NCI-H1436 treated with DMSO at 0.1 percent for 48 hours (cell line): ENCODE results near the gene ITPRID1.

ENCODE experiments used
- DNase-seq: peaks from one replicate; lab custom pipeline; 2025; lab: John Stamatoyannopoulos, UW

The ITPRID1 gene

DNA sequence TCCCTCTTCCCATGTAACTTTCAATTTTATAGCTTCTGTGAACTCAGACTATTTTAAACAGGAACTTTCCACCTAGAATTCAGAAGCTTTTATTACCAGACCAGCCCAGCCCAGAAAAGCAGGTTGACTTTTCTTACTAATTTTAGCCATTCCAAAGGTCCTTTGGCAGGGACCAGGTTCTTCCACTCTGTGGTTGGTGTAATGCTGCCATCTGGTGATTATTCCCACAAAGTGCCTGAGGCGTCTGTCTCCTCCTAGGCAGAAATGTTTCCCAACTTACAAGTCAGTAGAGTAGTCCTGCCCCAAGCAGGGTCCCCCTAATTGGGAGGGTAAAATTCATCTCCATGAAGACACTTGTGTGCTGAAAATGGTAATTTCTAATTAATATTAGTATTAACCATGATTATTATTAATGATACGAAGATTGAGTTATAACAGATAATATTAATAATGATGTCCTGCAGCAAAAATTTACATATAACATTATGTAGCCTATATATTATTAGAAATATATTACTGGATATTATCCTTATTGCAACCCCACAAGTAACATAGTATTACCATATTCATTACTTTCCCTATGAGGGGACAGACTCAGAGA is 120.1 kb downstream of the ITPRID1 start:
- peak; percentile 20 for DNase-seq

DNA sequence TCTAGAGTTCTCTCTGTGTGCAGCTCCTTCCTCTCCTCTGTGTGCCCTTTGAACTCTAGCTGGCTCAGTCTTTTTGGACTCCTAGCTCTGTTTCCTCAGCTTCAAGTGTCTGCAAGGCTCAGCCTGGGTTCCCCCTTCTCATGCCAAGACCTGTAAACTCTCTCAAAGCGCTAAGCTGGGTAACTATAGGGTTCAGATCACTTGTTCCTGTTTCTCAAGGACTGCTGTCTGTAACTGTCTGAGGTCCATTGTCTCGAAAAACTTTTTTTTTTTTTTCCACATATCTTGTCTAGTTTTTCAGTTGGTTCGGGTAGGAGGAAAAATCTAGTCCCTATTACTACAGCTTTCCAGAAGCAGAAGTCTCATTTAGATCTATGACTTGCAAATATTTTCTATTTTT is 126.5 kb downstream of the ITPRID1 start:
- no peak for DNase-seq

DNA sequence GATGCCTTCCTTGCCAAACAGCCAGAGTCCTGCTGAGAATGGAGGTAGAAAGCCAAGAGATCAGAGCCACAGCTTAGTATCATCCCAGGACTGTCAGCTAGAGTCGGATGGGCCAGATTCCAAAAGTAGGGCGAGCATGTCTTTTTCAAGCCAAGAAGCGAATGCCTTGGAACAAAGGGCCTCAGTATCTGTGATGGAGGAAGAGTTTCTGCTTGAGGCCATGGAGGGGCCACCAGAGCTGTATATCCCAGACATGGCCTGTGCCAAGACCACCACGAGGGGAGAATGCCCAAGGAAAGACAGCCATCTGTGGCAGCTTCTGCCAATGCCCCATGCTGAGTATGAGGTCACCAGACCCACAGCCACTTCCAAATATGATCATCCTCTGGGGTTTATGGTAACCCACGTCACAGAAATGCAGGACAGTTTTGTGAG is 128.8 kb downstream of the ITPRID1 start:
- DNase-seq, result no peak

DNA sequence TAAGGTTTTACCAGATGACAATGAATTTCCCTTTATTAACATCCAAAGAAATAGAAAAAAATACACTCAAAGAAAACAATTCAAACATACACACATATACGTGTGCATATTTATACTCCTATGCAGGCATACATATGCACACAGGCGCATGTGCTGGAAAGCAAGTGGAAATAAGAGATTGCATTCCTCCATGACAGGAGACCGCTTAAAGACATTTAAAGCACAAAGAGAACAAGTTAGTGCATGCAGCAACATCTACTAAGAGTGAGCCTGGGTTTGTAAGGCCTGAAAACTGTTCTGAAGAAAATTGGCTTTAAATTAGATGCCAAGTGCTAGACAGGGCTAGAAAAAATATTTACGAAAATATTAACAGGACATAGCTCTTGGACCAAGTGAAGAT is 133.1 kb downstream of the ITPRID1 start:
- no peak for DNase-seq

DNA sequence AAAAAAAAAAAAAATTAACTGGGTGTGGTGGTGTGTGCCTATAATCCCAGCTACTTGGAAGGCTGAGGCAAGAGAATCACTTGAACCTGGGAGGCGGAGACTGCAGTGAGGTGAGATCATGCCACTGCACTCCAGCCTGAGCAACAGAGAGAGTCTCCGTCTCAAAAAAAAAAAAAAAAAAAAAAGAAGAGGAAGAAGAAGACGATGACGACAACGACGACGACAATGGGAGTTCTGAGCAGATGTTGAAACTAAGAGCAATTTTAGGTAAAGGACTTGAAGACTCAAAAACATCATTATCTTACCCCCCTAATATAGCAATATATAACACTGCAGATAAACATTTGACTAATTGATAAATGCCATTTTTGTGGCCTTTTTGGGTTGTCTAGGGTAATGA is 133.6 kb downstream of the ITPRID1 start:
- DNase-seq, result no peak

DNA sequence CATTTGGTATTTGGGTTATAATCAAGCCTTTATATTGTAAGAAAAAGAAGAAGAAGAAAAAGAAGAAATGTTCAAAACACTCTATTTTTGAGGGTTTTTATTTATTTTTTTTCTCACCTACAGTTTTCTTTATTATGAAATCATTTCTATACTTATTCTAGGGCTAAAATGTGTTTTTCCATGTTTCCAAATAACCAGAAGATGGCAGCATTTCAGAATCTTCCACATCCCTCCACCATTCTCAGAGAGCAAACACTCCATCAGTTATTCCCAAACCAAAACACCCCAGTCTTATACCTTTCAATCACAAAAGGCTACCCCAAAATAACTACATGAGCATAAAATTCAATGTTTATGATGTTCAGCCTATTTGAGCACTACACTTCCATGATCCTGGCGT is 134.4 kb downstream of the ITPRID1 start:
- no peak for DNase-seq

DNA sequence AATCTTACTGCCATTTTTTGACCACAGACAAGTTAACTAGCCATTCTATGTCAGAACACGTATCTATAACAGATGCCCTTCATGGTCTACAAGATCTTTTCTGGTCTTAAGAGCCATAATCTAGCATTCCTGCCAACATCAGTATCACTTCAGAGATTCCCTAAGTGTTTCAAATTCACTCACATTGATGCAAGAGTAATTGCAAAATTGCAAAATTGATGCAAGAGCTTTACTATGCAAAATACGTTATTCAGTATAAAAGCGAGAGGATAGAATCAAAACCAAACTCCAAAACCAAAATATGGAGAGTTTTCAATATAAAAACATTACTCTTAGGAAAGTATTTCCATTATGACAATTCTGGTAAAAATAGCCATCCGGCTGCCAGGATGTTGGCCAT is 135.0 kb downstream of the ITPRID1 start:
- no peak for DNase-seq

DNA sequence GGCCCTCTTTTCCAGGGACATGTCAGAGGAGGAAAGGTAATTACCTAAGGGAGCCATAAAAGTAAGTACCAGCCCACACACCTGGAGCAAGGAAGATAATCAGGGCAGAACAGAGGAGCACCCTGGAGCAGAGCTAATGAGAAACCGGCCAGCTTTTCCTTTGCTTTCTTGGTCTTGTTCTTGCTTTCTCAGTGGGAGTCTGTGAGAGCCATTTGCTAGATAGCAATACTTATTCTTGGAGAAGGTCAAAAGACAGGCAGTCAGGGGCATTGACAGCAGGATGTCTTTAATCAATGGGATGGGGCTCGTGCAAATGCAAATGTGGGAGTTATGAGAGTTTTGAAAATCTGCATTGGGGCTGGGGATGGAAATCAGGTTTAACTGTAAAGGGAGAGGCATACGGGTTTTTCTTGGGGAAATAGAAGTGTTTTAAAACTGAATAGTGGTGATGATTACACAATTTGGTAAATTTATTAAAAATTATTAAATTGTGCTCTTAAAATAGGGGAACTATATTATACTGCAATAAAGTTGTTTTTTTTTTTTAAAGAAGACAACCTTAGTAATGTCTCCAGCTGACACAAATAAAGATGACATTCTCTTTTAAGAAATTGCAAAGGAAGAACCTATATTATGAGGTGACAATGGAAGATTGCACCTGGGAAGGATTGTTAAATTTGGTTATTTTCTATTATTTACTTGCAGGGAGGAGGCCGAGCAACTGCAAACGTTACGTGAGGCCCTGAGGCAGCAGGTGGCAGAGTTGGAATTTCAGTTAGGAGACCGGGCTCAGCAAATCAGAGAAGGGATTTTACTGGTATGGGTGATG is 137.6 kb downstream of the ITPRID1 start:
- DNase-seq, result no peak

DNA sequence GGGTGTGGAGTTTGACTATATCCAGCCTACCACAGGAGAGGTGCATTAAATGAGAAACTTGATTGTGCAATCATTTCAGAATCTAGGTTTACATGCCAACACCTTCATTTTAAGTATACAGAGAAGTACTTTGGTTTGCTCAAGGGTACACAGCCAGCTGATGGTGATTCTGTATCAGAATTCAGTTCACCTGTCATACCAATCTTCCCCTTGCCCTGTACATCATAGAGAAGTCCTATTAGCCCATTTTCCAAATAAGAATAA is 138.1 kb downstream of the ITPRID1 start:
- DNase-seq, result no peak

DNA sequence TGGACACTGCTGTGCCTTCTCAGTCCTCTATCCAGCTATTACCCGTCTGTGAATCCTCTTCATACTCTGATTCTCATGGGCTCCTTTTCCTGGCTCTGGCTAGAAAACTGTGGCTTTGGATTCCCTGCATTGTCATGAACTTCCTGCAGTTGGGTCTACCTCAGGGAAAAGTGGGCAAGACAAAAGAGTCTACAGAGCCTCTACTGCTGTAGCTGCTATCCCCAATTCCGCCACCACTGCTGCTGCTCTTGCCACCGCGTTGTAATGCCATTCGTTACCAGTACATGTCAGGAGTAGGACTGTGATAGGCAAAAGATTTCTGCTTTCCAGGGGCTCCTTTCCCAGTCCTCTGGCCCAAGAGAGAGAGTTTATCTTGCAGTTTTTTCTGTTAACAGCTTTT is 149.2 kb downstream of the ITPRID1 start:
- no peak for DNase-seq

DNA sequence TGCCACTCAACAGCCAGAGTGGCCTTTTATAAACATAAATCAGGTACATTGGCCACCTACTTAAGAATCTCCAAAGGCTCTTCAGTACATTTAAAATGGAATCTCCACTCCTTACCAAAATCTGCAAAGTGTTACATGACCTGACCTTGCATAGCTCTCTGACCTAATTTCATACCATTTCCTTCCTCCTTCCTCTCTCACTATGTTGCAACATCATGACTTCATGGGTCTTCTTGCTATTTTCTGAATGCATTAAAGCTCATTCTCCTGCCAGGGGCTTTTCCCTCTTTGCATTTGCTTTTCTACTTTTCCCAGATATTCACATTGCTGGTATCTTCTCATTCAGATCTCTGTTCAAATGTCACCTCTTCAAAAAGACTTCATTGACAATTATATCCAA is 151.0 kb downstream of the ITPRID1 start:
- no peak for DNase-seq

DNA sequence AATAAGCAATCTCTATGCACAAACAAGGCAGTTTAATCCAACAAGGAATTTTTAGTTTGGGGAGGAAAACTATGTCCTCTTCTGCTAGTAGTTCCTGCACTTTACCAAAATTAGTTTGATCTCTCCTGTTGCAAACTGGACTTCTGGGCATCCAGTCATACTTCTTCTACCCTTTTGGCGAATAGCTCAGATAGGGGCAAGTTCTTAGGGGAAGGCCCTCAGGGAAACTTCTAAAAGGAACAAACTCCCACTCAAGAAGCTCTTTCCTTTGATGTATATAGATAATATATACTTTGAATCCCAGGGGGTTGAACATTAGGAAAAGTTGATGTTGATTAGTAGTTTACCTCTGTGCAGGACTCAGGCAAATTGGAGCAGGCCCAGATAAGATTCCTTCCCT is 151.7 kb downstream of the ITPRID1 start:
- DNase-seq, result no peak

DNA sequence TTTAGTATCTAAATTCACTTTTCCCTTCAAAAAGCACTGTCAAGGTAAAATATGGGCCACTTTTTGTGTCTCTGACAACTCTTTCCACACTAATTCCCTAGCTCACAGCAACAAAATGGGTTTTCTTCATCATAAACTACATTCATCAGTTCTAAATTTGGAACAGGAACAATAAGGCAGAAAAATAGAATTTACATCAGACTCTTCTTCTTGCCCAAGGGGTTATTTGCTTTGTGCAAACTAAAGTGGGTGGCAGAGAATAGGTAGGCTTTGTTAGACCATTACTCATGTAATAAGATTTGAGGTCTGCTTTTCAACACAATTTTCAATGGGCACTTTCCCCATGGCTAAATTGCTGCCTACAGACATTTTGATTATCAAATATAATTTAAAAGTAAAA is 155.6 kb downstream of the ITPRID1 start:
- DNase-seq, result no peak

DNA sequence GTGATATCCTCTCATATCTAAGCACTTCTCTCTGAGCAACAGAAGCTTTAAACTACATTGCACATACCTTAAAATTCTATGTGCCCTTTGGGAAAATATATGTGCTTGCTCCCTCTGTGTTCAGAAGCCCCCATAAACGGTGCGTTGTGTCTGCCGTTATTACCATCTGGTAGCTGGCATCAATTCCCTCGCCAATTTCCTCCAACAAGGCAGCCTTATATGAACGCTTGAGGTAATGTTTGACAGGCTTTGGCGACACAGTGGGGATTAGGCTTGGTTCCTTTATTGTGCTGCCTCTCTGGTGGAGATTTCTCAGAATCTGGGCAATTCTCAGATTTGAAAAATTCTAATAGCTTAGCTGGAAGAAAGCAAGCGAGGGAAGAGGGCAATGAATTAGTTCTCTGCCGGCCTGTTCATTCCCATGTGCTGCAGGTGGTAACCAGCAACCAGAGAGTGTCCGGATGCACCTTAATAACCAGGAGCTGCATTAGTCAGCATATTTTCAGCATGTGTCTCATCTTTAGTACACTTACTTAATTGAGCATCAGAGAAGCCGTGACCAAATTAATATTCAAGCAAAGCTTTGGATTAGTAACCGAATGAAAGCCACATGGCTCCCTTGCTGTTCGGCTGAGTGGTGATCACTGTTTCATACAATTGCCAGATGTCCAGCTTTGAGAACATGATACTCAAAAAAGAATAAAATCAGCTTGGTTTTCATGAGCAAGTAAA is 165.8 kb downstream of the ITPRID1 start:
- DNase-seq, result no peak

DNA sequence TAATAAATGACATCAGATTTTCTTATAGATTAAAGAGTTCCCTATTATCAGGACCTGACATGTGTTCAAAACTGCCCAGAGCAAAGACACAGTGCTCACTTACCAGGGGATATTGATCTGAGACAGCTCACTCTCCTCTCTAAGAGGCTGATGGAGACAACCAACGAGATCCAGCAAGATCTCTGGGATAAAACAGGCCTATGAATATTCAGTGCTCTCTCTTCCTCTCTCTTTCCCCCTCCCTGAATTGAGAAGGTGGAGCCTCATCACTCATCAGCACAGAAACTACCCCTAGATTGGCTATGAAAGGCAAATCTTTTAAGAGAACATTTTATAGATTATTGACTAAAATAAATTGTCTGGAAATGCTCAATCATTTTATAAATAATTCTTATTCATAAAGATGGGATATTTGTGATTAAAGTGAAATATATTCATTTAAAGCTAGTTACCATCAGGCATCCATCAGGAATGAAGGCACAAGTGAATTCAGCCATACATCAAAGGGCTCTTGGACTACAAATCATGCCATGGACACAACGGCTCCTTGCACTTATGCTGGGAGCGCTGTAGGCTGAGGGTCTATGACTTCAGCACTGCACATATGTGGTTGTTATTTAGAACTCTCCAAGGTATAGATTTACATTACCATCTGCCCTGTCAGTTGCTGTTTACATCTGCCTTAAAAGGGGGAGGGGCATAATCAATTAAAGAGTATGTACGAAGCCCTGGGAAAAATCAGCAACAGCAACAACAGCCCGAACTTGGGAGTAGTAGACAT is 169.7 kb downstream of the ITPRID1 start:
- DNase-seq, result no peak

DNA sequence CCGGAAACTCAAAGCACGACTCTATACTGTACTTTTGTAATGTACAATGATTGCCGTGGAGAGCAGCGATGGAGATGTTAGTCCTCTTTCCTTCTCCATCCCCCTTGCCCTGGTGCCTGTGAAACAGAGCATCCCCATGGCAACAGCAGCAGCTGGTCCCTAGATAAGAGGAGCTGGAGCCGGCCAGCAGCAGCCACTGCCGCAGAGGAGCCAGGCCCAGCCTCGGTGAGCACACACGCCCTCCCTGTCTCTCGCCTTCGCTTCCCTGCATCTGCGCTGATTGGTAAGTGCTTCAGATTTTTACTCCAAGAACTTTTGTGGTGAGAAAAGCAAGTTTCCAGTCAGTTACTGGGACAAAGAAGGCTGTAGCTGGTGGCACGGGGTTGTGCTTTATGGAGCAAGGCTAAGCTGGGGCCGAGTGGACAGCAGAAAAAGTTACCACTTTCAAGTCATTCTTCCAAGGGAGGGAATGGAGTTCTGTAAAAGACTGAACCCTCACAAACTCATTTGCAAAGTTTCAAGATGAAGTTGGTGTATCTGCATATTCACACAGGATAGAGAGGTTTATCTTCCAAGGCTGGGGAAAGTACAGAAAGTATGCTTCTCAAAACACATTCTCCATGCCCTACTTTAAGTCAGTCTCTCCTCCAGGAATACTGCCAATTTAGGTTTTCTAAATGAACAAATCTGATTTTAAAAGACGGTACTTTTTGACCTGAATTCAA is 173.3 kb downstream of the ITPRID1 start, which contains the start of gene PPP1R17:
PPP1R17 (plus strand) TSS at position 192 of the 725 bp plus-strand sequence. CDS start 5,227 bp downstream, outside the sequence.
- no peak for DNase-seq

DNA sequence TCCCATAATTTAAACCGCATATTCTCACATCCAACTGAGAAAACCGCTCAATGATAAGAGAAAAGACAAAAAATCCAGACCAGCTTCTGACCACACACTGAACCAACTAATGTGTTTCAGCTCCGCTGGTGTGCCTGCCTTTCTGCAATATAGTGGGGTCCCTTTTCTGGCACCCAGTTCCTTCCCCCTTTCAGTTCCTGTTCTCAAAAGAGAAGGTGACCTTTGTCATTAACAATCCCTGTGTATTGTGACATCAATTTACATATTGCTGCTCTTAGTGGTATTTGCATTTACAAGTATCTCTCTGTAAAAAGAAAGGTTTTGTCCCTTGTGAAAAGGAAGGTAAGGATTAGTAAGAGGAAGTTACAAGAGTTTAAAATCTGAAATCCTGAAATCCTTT is 174.5 kb downstream of the ITPRID1 start:
- no peak for DNase-seq

DNA sequence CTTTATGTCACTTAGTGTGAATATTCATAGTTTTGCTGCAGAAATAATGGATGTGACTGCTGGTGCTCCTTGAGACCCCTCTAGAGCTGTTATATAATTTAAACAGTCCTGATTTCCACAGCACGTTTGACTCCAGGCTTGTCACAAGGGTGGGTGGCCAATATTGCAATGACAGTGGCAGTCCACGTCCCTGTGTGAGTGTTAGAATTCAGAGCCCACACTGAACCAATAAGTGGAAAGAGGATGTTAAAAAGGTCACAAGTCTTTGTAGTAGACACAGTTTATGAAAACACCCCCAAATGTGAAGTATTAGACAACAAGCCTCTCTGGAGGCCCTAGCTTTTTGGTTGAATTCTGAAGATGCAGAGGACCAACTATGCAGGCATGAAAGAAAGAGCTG is 175.1 kb downstream of the ITPRID1 start:
- DNase-seq, result no peak

DNA sequence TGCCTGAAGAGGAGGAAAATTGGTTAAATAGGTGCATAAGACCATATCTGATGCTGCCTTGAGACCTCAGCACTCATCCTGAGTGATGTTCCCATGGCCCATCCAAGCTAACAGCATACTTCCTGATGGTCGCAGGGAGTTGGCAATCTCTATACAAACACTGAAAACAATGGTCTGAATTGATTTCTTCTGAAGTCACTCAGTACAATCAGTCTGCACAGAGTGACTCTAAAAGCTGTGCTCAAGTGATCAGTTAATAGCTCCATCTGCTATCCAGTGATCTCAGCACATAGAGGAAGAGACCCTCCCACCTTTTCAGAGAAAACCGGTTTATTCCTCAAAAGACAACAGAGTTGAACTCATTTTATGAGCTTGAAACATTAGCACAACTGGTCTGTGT is 177.0 kb downstream of the ITPRID1 start:
- DNase-seq, result no peak

DNA sequence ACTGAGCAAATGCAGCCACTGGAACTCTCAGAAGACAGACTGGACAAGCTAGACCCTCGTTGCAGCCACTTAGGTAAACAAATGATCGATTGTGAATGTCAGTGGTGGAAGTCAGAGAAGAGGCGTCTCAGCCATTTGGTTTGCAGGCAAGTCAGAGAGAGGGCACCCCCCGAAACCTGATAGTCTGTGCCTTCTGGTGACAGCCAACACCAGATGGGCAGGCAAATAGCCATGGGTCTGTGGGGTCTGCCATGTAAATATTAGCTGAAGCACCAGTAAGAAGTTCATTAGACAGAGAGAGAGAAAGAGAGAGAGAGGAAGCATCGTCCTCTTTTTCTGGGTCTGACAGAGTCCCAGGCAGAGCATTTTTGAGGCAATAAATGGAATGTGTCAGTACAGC is 178.6 kb downstream of the ITPRID1 start:
- DNase-seq, result no peak

DNA sequence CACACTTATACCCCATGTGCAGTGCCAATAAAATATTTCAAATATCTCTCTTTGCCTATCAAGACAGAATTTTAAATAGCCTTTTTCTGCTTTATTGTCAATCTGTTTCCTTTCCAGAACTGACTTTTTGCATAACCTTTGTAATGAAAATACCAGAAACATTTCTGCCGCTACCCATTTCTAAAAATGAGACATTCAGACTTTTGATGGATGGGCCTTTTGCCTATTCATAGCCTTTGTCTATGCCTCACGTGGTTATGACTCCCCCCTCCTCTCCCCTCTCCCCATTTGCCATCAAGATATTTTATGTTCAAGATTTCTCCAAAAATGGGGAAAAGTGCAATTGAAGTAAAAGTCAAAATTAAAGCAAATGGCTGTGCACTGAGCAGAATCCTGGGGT is 179.0 kb downstream of the ITPRID1 start:
- DNase-seq, result no peak
